PC-9 (cell line): ENCODE measurements around the gene HDAC10.

ENCODE experiments used
- EZH2 ChIP-seq: fragments of 200-600 bp; sonication (generic); IDR thresholded peaks from 2 replicates; pipeline ENCODE4 v1.8.0; 2017; ENCODE audit warnings: antibody characterized with exemption, low read depth
- TF ChIP-seq, protein P1 (sequence below): fragments of 200-600 bp; sonication (generic); conservative IDR thresholded peaks from 2 replicates; pipeline ENCODE4 v1.6.1; 2017; ENCODE audit warnings: mixed run types, antibody characterized with exemption, mild to moderate bottlenecking, moderate library complexity

GRCh38 chr22:50278461-50278860 lies 27.4 kb upstream of the HDAC10 start:
- TF ChIP-seq, protein P1, sequence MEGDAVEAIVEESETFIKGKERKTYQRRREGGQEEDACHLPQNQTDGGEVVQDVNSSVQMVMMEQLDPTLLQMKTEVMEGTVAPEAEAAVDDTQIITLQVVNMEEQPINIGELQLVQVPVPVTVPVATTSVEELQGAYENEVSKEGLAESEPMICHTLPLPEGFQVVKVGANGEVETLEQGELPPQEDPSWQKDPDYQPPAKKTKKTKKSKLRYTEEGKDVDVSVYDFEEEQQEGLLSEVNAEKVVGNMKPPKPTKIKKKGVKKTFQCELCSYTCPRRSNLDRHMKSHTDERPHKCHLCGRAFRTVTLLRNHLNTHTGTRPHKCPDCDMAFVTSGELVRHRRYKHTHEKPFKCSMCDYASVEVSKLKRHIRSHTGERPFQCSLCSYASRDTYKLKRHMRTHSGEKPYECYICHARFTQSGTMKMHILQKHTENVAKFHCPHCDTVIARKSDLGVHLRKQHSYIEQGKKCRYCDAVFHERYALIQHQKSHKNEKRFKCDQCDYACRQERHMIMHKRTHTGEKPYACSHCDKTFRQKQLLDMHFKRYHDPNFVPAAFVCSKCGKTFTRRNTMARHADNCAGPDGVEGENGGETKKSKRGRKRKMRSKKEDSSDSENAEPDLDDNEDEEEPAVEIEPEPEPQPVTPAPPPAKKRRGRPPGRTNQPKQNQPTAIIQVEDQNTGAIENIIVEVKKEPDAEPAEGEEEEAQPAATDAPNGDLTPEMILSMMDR: no peak
- no peak for TF ChIP-seq EZH2
